ENCODE results near the gene RPS16. TPM values are rescaled to one million over a fixed set of nuclear protein-coding genes. Genes with fewer than 3 reads are reported as not detected.

The RPS16 gene
- total RNA-seq, 1 experiment from 2014 or later = 2,510 TPM

GRCh38 chr19:39415111-39416046 is 20.4 kb downstream of the RPS16 start:
- Histone ChIP-seq H3K4me3 (no peak overlapping the region), H3F3A (ENCODE audit: insufficient read depth, low read depth) (peaks cover 25% of the 10 kb centered on the region; the same call in 1 of the 2 replicates), H3K79me2 (ENCODE audit: low read depth) (peaks cover 4% of the 10 kb centered on the region; the same call in 1 of the 2 replicates), H3K27me3 (ENCODE audit: insufficient read depth, low read depth) (no peaks in the 10 kb centered on the region), H3K9me3 (ENCODE audit: insufficient read depth, low read depth) (no peaks in the 10 kb centered on the region), H3K36me3 (ENCODE audit: low read depth) (no peaks in the 10 kb centered on the region), H3K4me1 (replicated peaks; ENCODE audit: insufficient read depth) (peaks cover 18% of the 10 kb centered on the region), H3K4me2 (no peak overlapping the region), H2AFZ (no peak overlapping the region), H4K20me1 (ENCODE audit: insufficient read depth) (no peaks in the 10 kb centered on the region), H3K9me2 (ENCODE audit: insufficient read depth) (no peaks in the 10 kb centered on the region), H3K27ac (no peak overlapping the region)
- CTCF ChIA-PET = interaction anchor here (1.1 kb wide), 1 partner anchor 20 kb away, joined by 5 read pairs; the partner anchor contains the start of gene RPS16
- POLR2A ChIA-PET (ENCODE audit: unreplicated experiment) = no interaction called here
- DNase-seq = peak in 1 of 2 experiments; percentile 21
- TF ChIP-seq EZH2 (IDR thresholded peaks at IDR 0.05; ENCODE audit: low read depth) = no peak
- intact Hi-C loops (cut with micrococcal nuclease; ENCODE audit: unreplicated experiment) = no loop called here
- no TSS peak for BruUV-seq (replicated peaks)

- Histone ChIP-seq H3K4me2 (peak overlapping the region; percentile 90), H3F3A (ENCODE audit: insufficient read depth, low read depth) (peaks cover 33% of the 10 kb centered on the region; the same call in 1 of the 2 replicates), H3K79me2 (ENCODE audit: low read depth) (peaks cover 4% of the 10 kb centered on the region; the same call in 1 of the 2 replicates), H4K20me1 (ENCODE audit: insufficient read depth) (no peaks in the 10 kb centered on the region), H3K4me3 (peak overlapping the region; percentile 92; the same call in 1 of the 2 replicates), H3K27ac (no peak overlapping the region), H3K9me2 (ENCODE audit: insufficient read depth) (no peaks in the 10 kb centered on the region), H3K27me3 (ENCODE audit: insufficient read depth, low read depth) (no peaks in the 10 kb centered on the region), H3K9me3 (ENCODE audit: insufficient read depth, low read depth) (no peaks in the 10 kb centered on the region), H3K4me1 (replicated peaks; ENCODE audit: insufficient read depth) (peaks cover 21% of the 10 kb centered on the region), H3K36me3 (ENCODE audit: low read depth) (no peaks in the 10 kb centered on the region), H2AFZ (no peak overlapping the region)
- CTCF ChIA-PET = interaction anchor here (1.1 kb wide), 1 partner anchor 21 kb away, joined by 5 read pairs; the partner anchor contains the start of gene RPS16
- intact Hi-C loops (cut with micrococcal nuclease; ENCODE audit: unreplicated experiment) = loop anchor here (1.0 to 5.0 kb wide), 4 partner anchors 23 to 452 kb away; partner anchors contain the start of genes FBXO27, MED29 and PAF1
- POLR2A ChIA-PET (ENCODE audit: unreplicated experiment) = interaction anchor here (0.6 to 1.2 kb wide), 3 partner anchors 15 to 86 kb away, joined by 4 to 21 read pairs (median 6); partner anchors contain the start of gene RPS16
- DNase-seq = peak; percentile 26 to 30
- BruUV-seq (replicated peaks) = no TSS peak
- TF ChIP-seq EZH2 (IDR thresholded peaks at IDR 0.05; ENCODE audit: low read depth) (no peak), CTCF (conservative IDR thresholded peaks at IDR 0.05) (no peak; the same call in 1 of the 2 replicates)
Observed at GRCh38 chr19:39413911-39414608, 21.7 kb downstream of the RPS16 start.

DNA sequence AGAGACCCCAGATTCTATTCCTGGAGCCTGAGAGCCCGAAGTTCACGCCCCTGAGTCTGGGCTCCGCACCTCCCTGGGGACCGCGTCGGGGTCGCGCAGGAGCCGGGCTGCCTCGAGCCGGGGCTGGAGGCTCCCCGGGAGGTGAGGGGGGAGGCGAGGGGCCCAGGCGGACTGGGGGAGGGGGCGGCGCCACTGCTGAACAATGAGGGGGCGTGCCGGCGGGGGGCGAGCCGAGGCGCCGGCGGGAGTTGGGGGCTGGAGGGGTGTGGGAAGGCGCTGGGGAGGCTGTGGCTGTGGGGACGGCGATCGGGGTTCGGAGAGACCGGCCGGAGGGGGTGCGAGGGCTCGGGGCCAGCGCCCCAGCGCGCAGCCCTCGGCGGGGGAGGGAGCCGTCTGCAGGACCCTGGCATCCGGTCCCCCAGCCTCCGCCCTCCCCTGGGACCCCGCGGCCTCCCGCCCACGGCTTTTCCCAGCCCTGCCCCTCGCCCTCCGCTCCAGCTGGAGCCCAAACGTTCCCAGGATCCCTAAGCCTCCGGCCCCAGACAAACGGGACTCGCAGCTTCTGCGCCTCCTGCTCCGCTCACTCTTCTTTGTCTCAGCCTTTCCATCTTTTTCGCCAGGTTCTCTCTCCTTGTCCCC is 22.4 kb downstream of the RPS16 start:
- intact Hi-C loops (cut with micrococcal nuclease; ENCODE audit: unreplicated experiment) = loop anchor here (1.0 to 5.0 kb wide), 4 partner anchors 22 to 451 kb away; partner anchors contain the start of genes FBXO27, MED29 and PAF1

More for the DNA sequence above, 22.4 kb downstream of the RPS16 start:
- ChIA-PET POLR2A (ENCODE audit: unreplicated experiment) (interaction anchor here (0.8 to 1.2 kb wide), 2 partner anchors 15 to 23 kb away, joined by 4 to 21 read pairs; partner anchors contain the start of gene RPS16), CTCF (no interaction called here)
- no peaks in the 10 kb centered on the region for H3K27me3 ChIP-seq (ENCODE audit: insufficient read depth, low read depth)
- peaks cover 28% of the 10 kb centered on the region for H3K4me1 ChIP-seq (replicated peaks; ENCODE audit: insufficient read depth)
- DNase-seq = peak; percentile 11 to 37
- no peaks in the 10 kb centered on the region for H3K9me3 ChIP-seq (ENCODE audit: insufficient read depth, low read depth)
- no peak for TF ChIP-seq CTCF (conservative IDR thresholded peaks at IDR 0.05)
- TF ChIP-seq EZH2 (IDR thresholded peaks at IDR 0.05; ENCODE audit: low read depth) = no peak
- H3K27ac ChIP-seq = no peak overlapping the region
- H3F3A ChIP-seq (ENCODE audit: insufficient read depth, low read depth) = peaks cover 39% of the 10 kb centered on the region; the same call in 1 of the 2 replicates
- no peaks in the 10 kb centered on the region for H3K9me2 ChIP-seq (ENCODE audit: insufficient read depth)
- H2AFZ ChIP-seq = peak overlapping the region; percentile 82
- H3K36me3 ChIP-seq (ENCODE audit: low read depth) = 0 out of 2 replicates have a peak, but pooled peaks cover 4% of the 10 kb centered on the region
- peaks cover 10% of the 10 kb centered on the region for H3K79me2 ChIP-seq (ENCODE audit: low read depth)
- peak overlapping the region; percentile 90 for H3K4me2 ChIP-seq
- H3K4me3 ChIP-seq = peak overlapping the region; percentile 92
- no TSS peak for BruUV-seq (replicated peaks)
- H4K20me1 ChIP-seq (ENCODE audit: insufficient read depth) = peaks cover 5% of the 10 kb centered on the region
